ENCODE data around the gene AGBL2.
A peak's percentile ranks its signal among the peaks of the same experiment; 100 is the strongest.
"Not testable (repeated sequence)": the region's sequence is repeated elsewhere in the genome, so short reads cannot be mapped to it uniquely, and the experiment has no call there.

The AGBL2 gene

DNA sequence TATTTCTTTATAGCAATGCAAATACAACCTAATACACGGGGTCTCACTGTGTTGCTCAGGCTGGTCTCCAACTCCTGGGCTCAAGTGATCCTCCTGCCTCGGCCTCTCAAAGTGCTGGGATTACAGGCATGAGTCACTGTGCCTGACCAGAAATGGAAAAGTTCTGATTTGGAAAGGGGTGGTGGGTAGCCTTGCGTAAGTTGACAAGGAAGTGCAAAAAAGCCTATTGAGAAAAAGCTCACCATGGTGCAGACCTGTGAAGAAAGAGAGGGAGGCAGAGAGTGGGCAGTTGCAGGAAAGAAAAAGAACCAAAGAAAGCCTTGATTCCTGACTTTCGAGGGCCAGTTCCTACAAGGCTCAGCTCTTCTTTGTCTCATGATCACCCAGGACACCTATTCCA lies 27.1 kb downstream of the AGBL2 start:
- no peak for DNase-seq

DNA sequence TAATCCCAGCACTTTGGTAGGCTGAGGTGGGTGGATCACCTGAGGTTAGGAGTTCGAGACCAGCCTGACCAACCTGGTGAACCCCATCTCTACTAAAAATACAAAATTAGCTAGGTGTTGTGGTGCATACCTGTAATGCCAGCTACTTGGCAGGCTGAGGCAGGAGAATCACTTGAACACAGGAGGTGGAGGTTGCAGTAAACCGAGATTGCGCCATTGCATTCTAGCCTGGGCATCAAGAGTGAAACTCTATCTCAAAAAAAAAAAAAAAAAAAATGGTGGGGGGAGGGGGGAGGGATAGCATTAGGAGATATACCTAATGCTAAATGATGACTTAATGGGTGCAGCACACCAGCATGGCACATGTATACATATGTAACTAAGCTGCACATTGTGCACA lies 28.5 kb downstream of the AGBL2 start:
- not testable (repeated sequence) for DNase-seq

DNA sequence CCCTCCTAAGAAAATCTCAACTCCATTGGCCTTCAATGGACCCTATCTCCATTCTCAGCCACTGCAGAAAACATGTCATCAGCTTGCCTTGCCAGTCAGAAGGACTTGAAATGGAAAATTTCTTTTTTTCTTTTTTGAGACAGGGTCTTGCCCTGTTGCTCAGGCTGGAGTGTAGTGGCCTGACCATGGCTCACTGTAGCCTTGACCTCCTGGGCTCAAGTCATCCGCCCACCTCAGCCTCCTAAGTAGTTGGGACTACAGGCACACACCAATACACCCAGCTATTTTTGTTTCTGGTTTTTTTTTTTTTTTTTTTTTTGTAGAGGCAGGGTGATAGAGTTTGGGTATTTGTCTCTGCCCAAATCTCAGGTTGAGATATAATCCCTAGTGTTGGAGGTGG lies 29.0 kb downstream of the AGBL2 start:
- no peak for DNase-seq

DNA sequence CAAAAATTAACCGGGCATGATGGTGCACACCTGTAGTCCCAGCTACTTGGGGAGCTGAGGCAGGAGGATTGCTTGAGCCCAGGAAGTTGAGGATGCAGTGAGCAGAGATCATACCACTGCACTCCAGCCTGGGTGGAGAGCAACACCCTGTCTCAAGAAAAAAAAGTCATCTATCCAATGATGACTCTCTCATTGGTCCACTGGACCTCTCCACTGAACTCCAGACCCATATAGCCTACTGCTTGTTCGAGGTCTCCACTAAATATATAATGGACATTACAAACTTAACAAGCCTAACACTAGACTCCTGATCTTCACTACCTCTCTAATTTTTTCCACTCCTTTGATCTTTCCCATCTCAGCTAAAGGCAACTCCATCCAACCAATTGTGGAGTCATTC lies 39.3 kb downstream of the AGBL2 start:
- DNase-seq = no peak

DNA sequence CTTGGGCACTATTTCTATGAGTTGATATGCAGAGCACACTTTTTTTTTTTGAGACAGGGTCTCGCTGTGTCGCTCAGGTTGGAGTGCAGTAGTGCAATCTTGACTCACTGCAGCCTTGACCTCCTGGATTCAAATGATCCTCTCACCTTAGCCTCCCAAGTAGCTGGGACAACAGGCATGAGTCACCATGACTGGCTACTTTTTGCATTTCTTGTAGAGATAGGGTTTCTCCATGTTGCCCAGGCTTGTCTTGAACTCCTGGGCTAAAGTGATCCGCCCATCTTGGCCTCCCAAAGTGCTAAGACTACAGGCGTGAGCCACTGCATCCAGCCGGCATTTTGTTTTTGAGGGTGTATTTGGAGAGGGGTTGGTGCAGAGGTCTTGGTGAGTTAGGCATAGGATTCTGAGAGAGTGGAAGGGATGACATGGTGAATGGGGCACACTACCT lies 42.9 kb downstream of the AGBL2 start:
- no peak for DNase-seq

DNA sequence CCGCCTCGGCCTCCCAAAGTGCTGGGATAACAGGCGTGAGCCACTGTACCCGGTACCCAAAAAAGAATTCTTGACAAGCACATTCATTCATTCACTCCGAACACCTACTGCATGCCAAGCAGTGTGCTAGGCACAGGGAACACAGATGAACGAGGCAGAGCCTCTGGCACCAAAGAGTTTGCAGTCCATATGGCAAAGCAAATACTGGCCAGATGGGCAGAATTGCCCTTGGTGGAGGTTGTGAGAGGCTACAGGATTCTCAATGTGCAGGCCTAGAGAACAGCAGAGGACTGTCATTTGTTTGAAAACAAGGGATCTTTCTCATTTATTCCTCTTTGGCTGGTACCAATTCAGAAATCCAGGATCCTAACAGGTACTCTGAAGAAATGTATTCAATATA lies 45.3 kb downstream of the AGBL2 start:
- no peak for DNase-seq

DNA sequence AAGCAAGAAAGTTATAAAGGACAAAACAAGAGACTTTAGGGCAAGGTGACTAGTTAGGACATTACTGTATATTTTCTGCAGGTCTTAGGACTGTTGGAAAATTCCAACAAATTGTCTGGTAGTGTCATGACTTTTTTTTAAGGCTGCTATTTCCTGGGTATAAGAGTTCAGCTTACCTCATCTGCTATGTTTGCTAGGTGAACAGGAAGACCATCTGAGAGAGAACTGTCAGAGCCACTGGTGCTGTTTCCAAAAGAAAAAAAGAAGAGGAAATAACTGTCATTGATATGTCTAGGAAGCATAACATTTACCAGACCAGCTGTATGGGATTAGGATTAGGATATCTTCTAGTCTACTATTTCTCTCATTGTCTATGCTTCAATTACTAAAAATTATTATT lies 46.5 kb downstream of the AGBL2 start:
- DNase-seq = no peak

DNA sequence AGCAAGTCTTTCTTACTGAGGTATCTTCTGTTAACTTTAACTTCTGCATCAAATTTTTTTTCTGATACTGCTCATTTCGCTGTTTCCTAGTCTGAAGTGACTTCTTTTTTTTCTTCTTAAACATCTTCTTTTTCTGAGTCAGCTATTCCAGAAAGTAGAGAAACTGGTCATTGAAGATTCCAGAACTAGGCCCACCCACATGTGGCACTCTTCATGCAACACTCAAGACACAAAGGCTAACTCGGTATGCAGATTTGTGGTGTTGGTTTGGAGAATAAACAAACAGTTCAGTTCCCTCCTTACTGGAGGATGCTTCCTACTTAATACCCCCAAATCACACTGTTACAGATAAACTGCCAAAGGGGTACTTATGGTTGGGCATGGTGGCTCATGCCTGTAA lies 47.6 kb downstream of the AGBL2 start:
- DNase-seq = no peak

DNA sequence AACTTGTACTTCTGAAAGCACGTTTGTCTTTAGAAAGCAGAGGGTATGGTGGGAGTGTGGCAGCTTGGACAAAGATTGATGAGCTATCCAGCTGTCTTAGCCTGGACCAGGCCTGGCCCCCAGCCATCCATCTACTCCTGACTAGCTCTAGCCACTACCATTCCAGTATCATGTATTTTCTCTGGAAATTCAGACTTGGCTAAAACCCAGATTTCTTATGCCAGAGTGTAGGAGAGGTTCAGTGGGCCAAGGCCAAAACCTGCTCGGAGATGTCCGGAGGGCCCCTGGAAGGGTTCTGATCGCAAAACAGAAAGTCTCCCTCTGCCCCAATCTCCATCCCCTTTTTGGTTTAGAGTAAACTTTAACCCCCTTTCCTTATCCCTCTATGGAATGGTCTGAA lies 48.0 kb downstream of the AGBL2 start:
- DNase-seq = no peak

DNA sequence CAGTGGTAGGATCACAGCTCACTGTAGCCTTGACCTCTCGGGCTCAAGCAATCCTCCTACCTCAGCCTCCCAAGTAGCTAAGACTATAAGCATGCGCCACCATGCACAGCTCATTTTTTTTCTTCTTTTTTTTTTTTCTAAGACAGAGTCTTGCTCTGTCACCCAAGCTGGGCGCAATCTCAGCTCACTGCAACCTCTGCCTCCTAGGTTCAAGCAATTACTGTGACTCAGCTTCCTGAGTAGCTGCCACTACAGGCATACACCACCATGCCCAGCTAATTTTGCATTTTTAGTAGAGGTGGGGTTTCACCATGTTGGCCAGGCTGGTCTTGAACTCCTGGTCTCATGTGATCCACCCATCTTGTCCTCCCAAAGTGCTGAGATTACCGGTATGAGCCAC lies 50.2 kb downstream of the AGBL2 start:
- not testable (repeated sequence) for DNase-seq

DNA sequence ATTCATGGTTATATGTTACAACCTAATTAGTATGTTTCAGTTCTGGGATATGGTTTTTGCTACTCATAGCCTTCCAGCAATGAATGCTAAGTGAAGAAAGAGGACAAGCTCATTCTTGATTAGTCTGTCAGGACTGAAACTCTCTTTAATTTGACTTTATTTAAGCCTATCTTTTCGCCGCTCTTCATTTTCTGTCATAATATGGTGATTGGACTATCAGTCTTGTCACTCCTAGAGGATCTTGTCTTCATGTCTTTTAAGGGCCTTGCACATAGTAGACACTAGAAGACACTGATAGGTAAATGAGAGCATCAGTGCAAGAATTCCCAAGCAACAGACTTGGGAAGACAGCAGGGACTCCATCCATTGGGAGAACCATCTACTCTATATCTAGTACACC lies 53.9 kb downstream of the AGBL2 start:
- DNase-seq = no peak

DNA sequence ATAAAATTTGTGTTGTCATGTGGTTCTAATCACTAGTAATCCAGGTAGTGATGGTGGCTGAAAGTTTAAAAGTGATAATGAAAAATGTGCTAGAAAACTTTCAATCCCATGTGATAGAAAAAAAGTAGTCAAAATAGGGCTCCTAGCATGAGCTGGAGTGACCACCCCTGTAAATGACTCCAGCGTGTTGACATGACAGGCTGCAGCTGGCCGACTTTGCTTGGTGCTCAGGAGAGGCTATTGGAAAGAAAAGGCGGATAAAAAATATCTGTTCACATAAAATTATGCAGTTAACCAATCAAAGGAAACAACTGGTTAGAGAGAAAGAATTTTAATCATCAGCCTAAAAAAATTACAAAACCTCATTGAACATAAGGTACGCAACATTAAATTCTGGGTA lies 55.9 kb downstream of the AGBL2 start:
- DNase-seq = no peak

DNA sequence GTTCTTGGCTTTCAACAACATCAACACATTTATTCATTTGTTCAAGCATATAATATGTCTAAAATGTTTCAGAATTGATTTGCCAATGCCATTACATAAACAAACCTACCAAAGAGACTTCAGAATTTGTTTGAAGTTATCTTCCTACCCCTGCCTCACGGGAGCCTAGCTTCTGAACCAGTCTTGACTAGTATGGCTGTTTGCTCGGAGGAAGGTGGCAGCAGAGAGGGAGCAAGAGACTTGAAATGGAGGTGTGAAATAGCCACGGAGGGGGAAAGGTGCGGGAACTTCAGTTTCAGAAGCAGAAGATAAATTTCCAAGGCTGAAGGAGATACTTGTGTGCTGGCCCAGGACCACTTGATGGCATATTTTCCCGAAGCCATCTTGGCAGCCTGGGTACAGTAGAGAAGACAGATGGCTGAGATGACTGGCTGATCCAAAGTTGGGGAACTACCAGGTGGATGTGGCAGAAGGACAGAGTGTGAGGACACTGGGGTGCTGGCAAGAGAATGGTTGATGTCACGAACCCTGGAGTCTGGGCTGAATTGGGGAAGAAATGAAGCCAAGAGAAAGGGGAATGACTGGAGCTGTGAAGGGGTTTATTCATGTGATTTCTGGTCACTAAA lies 58.8 kb downstream of the AGBL2 start:
- DNase-seq = no peak

DNA sequence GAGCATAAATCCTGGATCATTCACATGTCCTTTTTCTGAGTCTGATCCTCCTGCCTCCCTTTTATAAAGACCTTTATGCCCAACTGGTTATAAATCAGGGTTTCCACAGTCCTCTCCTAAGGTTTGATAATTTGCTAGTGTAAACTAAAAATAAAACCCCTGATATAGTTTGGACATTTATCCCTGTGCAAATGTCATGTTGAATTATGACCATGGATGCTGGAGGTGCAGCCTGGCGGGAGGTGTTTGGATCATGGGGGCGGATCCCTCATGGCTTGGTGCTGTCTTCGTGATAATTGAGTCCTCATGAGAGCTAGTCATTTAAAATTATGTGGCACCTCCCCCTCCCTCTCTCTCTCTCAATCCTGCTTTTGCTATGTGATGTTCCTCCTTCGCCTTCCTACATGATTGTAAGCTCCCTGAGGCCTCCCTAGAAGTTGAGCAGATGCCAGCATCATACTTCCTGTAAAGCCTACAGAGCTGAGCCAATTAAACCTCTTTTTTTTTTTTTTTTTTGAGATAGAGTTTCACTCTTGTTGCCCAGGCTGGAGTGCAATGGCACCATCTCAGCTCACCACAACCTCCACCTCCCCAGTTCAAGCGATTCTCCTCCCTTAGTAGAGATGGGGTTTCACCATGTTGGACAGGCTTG lies 63.2 kb downstream of the AGBL2 start:
- no peak for DNase-seq

DNA sequence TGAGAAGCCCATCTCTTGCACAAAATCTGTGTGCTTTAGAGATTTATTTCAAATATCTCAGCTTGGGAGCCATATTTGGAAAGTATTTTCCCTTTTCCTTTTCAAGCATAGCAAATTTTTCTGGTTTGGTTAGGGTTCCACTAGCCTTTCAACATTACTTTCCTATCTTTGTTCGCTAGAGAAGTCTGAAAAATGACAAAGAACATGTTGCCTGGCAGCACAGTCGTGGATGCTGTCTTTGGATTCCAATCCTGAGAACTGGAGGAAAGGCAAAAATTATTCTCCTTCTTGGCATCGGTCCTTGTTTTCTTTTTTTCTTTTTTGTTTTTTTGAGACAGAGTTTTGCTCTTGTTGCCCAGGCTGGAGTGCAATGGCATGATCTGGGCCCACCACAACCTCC lies 65.9 kb downstream of the AGBL2 start:
- DNase-seq = no peak

DNA sequence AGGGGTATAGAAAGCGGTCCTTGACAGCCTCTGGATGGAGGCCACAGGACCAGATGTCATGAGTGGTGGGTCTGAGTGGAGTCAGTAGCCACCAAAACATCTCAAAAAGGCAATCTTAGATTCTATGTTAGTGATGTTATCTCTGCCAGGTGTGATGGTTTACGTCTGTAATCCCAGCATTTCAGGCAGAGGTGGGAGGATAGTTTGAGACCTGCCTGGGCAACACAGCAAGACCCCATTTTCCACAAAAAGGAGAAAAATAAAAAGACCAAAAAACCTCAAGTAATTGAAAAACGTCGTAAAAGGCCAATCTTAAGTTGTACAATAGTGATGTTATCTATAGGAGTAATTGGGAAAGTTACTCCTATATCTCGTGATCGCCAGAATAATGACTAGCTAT lies 69.2 kb downstream of the AGBL2 start:
- DNase-seq = no peak

DNA sequence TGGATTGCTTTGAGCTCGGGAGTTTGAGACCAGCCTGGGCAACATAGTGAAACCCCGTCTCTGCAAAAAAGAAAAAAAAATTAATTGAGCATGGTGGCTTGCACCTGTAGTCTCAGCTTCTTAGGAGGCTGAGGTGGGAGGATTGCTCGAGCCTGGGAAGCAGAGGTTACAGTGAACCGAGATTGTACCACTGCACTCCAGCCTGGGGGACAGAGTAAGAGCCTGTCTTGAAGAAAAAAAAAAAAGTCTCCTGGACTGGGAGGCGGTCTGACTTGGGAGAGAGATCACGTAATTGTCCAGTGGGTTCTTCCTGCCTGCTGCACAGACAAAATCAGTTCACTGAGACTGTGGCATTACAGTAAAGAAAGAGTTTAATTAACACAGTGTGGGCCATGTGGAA lies 69.7 kb downstream of the AGBL2 start:
- no peak for DNase-seq

DNA sequence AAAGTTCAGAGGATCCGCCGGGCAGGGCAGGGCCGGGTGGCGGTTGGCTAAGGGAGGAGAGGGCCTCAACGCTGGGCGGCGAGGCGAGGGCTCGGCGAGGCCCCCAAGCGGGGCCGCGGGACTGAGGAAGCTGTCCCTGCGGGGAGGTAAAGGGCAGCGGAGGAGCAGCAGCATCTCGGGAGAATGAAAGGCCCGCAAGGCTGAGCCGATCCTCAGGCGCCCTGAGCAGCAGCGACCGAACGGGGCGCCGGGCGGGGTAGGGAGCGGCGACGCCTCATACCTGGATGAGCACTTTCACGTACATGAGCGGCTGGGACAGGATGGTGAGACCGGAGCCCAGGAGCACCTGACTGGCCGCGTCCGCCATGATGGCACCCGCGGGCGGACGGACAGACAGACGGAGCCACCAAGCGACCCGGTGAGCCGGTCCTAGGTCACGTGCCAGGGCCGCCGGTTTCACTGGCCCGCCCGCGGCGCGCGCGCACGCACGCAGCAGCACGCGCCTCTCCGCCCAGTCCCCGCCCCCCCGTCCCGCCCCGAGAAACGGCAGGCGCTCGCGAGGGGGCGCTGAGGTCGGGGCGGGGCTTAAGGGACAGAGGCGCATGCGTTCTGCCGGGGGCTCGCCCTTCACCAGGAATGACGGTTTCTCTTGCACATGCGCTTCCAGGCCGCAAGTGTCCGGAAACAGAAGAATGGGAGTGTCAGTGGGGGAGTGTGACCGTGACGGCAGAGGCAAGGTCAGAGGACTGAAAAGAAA lies 72.9 kb downstream of the AGBL2 start, which contains the start of gene MTCH2:
TSS of gene MTCH2 (minus strand) at position 461 of the 757 bp plus-strand sequence. CDS start at position 367, 94 bp downstream.
- peak; percentile 96 for DNase-seq

DNA sequence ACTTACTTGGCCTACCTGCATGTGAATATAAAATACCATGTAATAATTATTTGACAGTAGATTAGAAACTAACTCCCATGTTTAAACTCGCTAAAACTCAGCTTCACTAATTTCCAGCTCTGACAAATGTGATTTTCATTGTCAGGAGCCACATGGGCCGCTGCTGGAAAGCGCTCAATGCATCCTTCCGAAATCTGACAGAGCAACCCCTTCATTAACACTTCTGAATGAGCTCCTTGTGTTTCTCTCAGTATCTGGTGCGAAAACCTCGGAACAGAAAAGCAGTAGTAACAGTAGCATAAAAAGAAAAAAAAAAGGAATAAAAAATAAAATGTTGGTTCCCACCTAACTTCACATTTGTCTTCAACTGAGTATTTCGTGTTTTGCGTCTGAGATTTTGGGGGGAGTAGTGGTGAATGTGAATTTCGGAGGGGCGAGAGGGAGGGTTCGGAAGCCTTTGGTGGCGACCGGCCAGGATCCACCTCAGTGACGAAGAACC lies 73.5 kb downstream of the AGBL2 start:
- DNase-seq = no peak

DNA sequence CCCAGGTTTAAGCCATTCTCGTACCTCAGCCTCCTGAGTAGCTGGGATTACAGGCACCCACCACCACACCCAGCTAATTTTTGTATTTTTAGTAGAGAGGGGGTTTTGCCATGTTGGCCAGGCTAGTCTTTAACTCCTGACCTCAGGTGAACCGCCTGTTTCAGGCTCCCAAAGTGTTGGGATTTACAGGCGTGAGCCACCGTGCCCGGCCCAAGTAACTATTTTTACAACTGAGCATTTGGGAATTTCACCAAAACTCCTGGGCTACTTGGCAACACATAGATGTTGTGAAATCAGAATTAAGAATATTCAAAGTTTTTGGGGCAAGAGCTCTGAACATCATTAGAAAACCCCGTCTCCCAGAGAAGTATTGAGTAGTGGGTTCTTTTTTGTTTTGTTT lies 74.7 kb downstream of the AGBL2 start:
- not testable (repeated sequence) for DNase-seq

DNA sequence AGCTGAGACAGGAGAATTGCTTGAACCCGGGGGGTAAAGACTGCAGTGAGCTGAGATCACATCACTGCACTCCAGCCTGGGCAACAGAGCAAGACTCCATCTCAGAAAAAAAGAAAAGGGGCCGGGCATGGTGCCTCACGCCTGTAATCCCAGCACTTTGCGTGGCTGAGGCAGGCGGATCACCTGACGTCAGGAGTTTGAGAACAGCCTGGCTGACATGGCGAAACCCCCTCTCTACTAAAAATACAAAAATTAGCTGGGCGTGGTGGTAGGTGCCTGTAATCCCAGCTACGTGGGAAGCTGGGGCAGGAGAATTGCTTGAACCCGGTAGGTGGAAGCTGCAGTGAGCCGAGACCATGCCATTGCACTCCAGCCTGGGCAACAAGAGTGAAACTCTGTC lies 78.8 kb downstream of the AGBL2 start:
- not testable (repeated sequence) for DNase-seq

DNA sequence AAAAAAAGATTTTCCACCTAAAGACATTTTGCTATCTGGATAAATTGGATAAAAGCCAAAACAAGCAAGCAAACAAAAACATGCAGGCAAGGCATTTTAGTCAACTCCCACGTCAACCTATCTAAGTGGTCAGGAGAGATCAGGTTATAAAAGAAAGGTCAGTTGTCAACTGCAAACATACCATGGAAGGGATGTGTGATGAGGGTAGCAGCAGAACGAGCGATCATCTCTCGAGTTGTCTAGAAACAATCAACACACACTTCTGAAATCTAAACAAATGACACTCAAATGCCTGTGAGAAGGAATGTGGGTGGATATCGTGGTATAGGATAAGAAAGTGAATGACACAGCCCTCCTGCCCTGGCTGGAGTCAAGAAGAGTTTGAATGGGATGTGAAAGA lies 83.7 kb downstream of the AGBL2 start:
- no peak for DNase-seq

DNA sequence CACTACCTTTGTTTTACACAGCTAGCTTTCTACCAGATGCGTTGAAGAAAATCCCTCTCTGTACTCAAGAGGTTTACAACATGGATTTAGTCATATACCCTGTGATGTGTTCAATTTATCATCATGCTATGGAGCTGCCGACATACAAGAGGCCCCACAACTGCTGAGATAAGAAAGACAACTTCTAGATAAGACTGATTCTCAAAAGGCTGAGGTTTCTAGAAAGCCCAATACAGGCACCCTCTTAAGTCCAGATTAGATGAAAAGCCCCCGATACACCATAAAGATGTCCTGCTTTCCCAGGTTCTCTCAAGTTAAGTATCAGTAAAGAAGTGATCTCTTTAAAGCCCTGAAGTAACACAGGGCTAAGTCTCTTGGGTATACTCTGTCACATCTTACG lies 87.1 kb downstream of the AGBL2 start:
- DNase-seq = no peak

DNA sequence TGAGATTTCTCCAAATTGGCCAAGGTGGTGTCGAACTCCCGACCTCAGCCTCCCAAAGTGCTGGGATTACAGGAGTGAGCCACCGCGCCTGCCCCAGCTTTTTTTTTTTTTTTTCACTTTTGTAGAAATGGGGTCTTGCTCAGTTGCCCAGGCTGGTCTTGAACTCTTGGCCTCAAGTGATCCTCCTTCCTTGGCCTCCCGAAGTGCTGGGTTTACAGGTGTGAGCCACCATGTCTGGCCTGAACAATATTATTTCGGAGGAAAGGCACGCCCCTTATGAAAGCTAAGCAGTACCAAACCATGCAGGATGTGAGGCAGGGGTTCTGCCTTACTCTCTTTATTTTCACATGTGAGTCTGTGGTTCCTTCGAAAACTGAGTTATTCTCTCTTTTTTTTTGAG lies 88.9 kb downstream of the AGBL2 start:
- DNase-seq = no peak
